ENCODE measurements around the gene RFWD3. TPM values are rescaled to one million over a fixed set of nuclear protein-coding genes. Genes with fewer than 3 reads are reported as not detected.

RFWD3 gene
- total and polyA plus RNA-seq, 2 of the 4 experiments (the other 2 are of a cell fraction), result 16.7 to 27.6 TPM

DNA sequence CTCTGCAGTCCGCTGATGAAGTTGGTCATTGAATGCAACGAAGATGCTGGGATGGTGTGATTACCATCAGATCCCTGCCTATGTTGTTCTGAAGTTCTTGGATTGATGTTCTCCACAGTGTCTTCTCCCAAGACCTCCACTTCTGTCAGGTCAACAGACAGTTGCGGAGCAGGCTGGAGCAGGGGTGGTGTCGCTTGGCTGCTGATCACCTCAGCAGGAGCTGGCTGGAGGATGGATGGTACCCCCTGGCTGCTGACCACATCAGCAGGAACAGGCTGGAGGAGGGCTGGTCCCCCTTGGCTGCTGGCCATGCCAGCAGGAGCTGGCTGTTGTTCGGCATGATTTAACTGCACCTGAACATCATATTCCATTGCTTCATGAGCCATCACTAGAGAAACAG, 5.6 kb downstream of the RFWD3 start:
- Histone ChIP-seq H2BK15ac (ENCODE audit: low read depth, low read length) (no peak overlapping the region), H2BK20ac (ENCODE audit: low read depth, low read length) (no peak overlapping the region), H3K27me3 (ENCODE audit: control insufficient read depth, insufficient read depth, low read length) (no peaks in the 10 kb centered on the region), H4K20me1 (ENCODE audit: insufficient read depth, low read length) (peaks cover 16% of the 10 kb centered on the region), H3K4me2 (ENCODE audit: low read depth, low read length) (no peak overlapping the region), H4K8ac (ENCODE audit: low read depth in 2 of 2, low read length in 2 of 2) (no peak overlapping the region), H2AFZ (replicated peaks; ENCODE audit: low read length, poor library complexity) (no peak overlapping the region), H3K4me1 (ENCODE audit: control insufficient read depth, insufficient read depth, low read length) (no peaks in the 10 kb centered on the region), H3K9ac (ENCODE audit: low read depth, low read length) (no peak overlapping the region), H2BK5ac (ENCODE audit: low read depth, low read length, poor library complexity, severe bottlenecking) (no peak overlapping the region), H4K5ac (ENCODE audit: low read depth, low read length) (no peak overlapping the region), H3K27ac (ENCODE audit: insufficient read depth, low read length) (no peak overlapping the region), H3K79me1 (ENCODE audit: low read depth in 1 of 2, low read length in 2 of 2) (peaks cover 42 to 60% of the 10 kb centered on the region in 2 experiments), H3K56ac (ENCODE audit: extremely low read depth, insufficient read depth, low read length) (no peak overlapping the region), H3K9me1 (ENCODE audit: insufficient read depth, low read length) (peaks cover 8% of the 10 kb centered on the region; the same call in 1 of the 2 replicates), H3K18ac (ENCODE audit: low read depth, low read length) (no peak overlapping the region), H3K9me3 (ENCODE audit: control insufficient read depth, insufficient read depth, low read length) (no peaks in the 10 kb centered on the region), H3K4me3 (ENCODE audit: insufficient read depth, low read depth, low read length) (no peak overlapping the region), H3K4ac (ENCODE audit: low read depth, low read length) (no peak overlapping the region), H3K23ac (ENCODE audit: low read depth, low read length) (no peak overlapping the region), H2AK9ac (replicated peaks; ENCODE audit: low read depth, low read length, poor library complexity) (no peak overlapping the region), H3K36me3 (ENCODE audit: control insufficient read depth, insufficient read depth, low read length) (peaks cover 54% of the 10 kb centered on the region), H3K14ac (replicated peaks; ENCODE audit: low read depth, low read length) (no peak overlapping the region), H4K91ac (ENCODE audit: insufficient read depth, low read depth, low read length) (no peak overlapping the region), H2BK120ac (ENCODE audit: low read depth, low read length) (no peak overlapping the region), H2AK5ac (ENCODE audit: low read depth, low read length) (no peak overlapping the region)
- no peak for DNase-seq
- ChIA-PET CTCF (interaction anchor here (1.4 kb wide), 1 partner anchor 10 kb away, joined by 3 read pairs; no protein-coding TSS in a partner anchor), POLR2A (ENCODE audit: unreplicated experiment) (no interaction called here)
- no TSS peak for BruUV-seq (replicated peaks)
- intact Hi-C loops (cut with micrococcal nuclease), result no loop called here
- dilution Hi-C loops (cut with HindIII; ENCODE audit: low sequenced_read_pairs, unreplicated experiment), result no loop called here
- in situ Hi-C loops (cut with MboI; ENCODE audit: low sequenced_read_pairs), result no loop called here
- TF ChIP-seq RAD21 (IDR thresholded peaks at IDR 0.05; ENCODE audit: low read length) (no peak), POLR2A (IDR thresholded peaks at IDR 0.05; ENCODE audit: low read depth, low read length) (no peak), MXI1 (IDR thresholded peaks at IDR 0.05; ENCODE audit: borderline replicate concordance, low read depth, low read length) (no peak), CHD1 (IDR thresholded peaks at IDR 0.05; ENCODE audit: low read depth, low read length) (no peak), MAZ (IDR thresholded peaks at IDR 0.05; ENCODE audit: borderline replicate concordance, low read depth, low read length) (no peak), SMC3 (IDR thresholded peaks at IDR 0.05; ENCODE audit: low read depth, low read length) (no peak), FOS (IDR thresholded peaks at IDR 0.05; ENCODE audit: low read depth, low read length) (no peak), NFE2L2 (IDR thresholded peaks at IDR 0.05; ENCODE audit: low read depth, low read length) (no peak), MAFK (IDR thresholded peaks at IDR 0.05; ENCODE audit: low read depth, low read length) (no peak), BHLHE40 (IDR thresholded peaks at IDR 0.05; ENCODE audit: low read depth, low read length) (no peak), CEBPB (IDR thresholded peaks at IDR 0.05; ENCODE audit: low read depth, low read length) (no peak), RFX5 (IDR thresholded peaks at IDR 0.05; ENCODE audit: low read depth, low read length) (no peak), RCOR1 (IDR thresholded peaks at IDR 0.05; ENCODE audit: insufficient replicate concordance, low read length) (no peak)
- TF ChIP-seq, protein P1, sequence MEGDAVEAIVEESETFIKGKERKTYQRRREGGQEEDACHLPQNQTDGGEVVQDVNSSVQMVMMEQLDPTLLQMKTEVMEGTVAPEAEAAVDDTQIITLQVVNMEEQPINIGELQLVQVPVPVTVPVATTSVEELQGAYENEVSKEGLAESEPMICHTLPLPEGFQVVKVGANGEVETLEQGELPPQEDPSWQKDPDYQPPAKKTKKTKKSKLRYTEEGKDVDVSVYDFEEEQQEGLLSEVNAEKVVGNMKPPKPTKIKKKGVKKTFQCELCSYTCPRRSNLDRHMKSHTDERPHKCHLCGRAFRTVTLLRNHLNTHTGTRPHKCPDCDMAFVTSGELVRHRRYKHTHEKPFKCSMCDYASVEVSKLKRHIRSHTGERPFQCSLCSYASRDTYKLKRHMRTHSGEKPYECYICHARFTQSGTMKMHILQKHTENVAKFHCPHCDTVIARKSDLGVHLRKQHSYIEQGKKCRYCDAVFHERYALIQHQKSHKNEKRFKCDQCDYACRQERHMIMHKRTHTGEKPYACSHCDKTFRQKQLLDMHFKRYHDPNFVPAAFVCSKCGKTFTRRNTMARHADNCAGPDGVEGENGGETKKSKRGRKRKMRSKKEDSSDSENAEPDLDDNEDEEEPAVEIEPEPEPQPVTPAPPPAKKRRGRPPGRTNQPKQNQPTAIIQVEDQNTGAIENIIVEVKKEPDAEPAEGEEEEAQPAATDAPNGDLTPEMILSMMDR (conservative IDR thresholded peaks at IDR 0.05; ENCODE audit: low read depth, low read length), result no peak
- TF ChIP-seq, protein P2, sequence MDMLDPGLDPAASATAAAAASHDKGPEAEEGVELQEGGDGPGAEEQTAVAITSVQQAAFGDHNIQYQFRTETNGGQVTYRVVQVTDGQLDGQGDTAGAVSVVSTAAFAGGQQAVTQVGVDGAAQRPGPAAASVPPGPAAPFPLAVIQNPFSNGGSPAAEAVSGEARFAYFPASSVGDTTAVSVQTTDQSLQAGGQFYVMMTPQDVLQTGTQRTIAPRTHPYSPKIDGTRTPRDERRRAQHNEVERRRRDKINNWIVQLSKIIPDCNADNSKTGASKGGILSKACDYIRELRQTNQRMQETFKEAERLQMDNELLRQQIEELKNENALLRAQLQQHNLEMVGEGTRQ (IDR thresholded peaks at IDR 0.05; ENCODE audit: low read depth, low read length), result no peak
- ATAC-seq (ENCODE audit: low read depth), result no peak
- no CpG with 5 or more reads among the region's 5 CpGs for WGBS, 2 experiments (ENCODE audit: extremely low coverage in 2 of 2, insufficient read length in 1 of 2)

Measured in IMR-90 (cell line).